OCI-LY1 (cell line): ENCODE data around the gene PRCD.

ENCODE experiments used
- CTCF ChIP-seq: fragments of 200-600 bp; sonication (generic), shearing (Covaris generic); IDR thresholded peaks from 2 replicates; pipeline ENCODE4 v1.5.1; 2017; ENCODE audit warnings: mild to moderate bottlenecking, antibody characterized with exemption, low read length, moderate library complexity, mixed read lengths
- EZH2 ChIP-seq: fragments of 200-600 bp; sonication (generic), shearing (Covaris generic); IDR thresholded peaks from 2 replicates; pipeline ENCODE4 v1.8.0; 2017; ENCODE audit warnings: borderline replicate concordance, mixed run types, mild to moderate bottlenecking, antibody characterized with exemption, low read length, moderate library complexity, mixed read lengths

GRCh38 chr17:76501827-76502307 lies 38.0 kb upstream of the PRCD start:
- TF ChIP-seq EZH2, result no peak
- TF ChIP-seq CTCF, result no peak
